GM21786 (cell line): ENCODE data around the gene DCDC1.
"Not testable (repeated sequence)": the region's sequence is repeated elsewhere in the genome, so short reads cannot be mapped to it uniquely, and the experiment has no call there.

Experiments
- ATAC-seq: cut with Tn5 transposase; IDR thresholded peaks from one replicate; pipeline ENCODE4 v1.9.1; 2021; ENCODE audit not compliant: unreplicated experiment

DCDC1 gene

GRCh38 chr11:31326470-31327148 is 42.9 kb downstream of the DCDC1 start:
- ATAC-seq: peak; percentile 67

DNA sequence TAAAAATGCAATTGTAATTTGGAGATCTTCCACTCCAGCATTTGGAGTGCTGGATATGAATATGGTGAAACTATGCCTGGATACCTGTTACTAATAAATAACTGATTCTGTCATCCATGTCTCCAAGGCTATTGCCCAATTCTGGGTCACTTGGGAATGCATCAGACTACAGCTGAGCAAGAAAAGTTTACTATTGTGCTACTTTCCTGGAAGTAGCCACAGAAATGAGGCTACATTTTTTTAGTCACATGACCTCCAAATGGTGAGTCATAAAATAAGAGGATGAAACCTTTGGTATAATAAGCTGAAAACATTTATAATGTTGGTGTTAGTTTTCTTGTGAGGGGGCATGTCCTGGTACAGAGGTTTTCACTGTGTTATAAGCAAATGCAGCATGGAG is 44.4 kb downstream of the DCDC1 start:
- no peak for ATAC-seq

DNA sequence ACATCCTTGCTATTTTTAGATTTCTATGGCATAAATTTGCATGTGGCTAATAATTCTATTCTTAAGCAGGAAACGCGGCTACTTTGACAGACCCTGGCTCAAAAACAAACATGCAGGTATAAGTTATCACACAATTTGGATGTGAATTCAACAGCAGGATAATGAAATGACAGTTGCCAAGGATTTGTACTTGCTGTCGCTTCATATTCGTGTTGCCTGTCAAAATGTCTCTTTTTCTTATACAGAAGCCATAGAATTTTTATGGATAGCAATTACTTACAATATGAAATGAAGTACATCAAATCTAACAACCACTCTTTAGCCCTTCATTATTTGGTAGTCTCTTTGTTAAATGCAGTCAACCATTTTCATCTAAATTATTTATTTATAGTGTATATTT is 46.4 kb downstream of the DCDC1 start:
- ATAC-seq: no peak

DNA sequence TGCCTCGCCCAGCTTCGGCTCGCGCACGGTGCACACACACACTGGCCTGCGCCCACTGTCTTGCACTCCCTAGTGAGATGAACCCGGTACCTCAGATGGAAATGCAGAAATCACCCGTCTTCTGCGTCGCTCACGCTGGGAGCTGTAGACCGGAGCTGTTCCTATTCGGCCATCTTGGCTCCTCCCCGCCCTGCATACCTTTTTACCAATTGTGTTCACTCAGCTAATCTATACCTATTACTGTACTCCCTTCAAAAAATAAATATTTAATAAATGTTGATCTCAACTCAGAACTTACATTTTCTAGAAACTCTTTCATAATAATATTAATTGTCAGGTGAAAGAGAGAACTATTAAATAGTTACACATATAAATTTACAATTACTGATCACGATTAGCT is 48.0 kb downstream of the DCDC1 start:
- not testable (repeated sequence) for ATAC-seq

DNA sequence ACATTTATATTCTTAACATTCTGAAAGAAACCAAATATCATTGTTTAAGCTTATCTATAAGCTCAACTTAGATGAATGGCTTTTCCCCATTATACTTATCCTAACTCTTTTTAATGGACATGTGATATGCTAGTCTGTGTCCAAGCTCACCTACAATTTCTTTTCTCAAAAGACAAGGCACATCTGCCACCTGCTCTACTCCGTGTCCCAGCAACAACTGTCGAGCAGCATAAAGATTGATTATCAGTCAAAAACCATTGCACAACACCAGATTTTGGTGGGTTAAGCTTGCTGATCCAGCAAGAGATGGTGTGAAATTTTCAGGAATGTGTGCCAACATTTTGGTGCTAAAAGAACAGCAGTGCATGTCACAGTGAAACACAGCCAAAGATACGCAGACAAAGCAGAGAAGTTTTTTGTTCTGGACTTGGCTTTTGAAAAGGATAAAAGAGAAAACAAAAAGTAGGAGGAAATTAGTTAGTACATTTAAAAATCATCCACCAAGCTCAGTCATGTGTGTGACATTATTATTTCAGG is 65.8 kb downstream of the DCDC1 start:
- no peak for ATAC-seq

DNA sequence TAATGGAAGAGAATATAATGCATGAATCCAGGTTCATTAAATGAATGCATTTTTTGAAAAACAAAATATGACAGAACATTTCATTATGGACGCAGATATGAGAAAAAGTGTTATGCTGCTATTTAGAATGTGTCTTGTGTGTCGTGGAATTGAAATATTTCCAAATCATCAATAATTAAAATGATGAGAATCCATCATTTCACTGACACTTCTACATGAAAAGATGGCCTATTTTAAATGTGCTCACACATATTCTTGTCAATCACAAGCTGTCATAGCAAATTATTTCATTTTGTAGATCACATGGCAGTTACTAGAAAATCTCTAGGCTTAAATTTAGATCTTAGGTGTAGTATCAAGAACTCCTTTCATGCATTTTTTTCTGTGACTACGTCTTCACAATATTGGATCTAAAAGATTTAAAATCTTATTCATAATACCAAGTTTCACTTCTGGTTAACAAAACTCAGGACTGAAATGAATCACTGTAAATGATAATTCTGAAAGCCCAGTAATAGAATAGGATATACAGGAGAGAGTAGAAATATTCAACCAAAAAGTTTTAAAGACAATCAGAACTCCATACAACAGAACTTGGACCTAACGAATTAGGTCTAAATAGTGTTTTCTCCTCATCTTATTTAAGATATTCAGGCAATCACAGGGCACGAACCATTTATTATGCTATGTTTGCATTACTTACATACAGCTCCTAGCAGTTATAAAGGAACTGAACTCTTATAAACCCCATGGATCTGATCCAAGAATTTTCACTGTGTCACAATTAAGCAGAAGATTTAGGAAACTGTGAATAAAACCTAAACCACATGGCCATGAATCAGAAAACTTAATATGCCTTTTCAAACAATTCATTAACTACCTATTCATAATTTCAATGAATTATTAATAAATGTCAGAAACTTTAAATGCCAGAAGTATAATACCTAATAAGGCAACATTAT is 67.7 kb downstream of the DCDC1 start:
- no peak for ATAC-seq

DNA sequence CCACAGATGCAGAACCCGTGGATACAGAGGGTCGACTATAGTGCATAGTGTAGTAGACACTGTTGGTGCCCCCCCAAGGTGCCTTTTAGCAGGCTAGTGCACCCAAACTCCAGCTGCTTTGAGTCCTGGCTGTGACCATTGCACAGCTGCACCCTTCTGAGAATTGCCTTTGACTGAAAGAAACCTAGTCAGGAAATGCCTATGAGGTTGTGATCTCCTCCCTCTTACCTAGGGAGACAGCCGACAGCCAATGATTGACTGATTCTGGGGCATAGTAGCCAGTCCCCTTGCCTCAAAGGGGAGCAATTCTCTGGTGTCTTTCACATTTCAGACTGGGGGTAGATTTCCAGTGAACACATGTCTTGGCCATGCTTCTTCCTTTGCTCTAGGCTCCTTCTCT is 74.2 kb downstream of the DCDC1 start:
- ATAC-seq: no peak

GRCh38 chr11:31273527-31273926 is 96.0 kb downstream of the DCDC1 start:
- not testable (repeated sequence) for ATAC-seq

- no peak for ATAC-seq
Measured at GRCh38 chr11:31267720-31268119, 101.8 kb downstream of the DCDC1 start.

DNA sequence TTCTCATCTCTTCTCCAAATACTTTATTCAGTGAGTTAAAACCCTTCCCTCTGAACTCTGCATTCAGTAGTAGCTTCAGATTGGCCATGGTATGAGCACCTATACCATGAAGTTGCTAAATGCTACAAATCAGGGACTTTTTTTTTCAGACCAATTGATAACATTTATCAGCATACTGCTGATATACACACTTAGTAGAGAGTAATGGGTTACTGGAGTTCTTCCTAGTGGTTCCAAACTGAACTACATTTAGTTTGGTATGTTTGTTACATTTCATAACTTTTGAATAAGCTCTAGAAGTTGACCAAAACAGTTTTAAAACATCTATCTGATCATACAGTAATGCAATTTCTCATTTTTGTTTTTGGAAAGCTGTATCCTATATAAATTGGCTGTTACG is 104.7 kb downstream of the DCDC1 start:
- no peak for ATAC-seq

- ATAC-seq: no peak
Measured at GRCh38 chr11:31262761-31263160, 106.8 kb downstream of the DCDC1 start.

- ATAC-seq: no peak
Measured at GRCh38 chr11:31259797-31260196, 109.7 kb downstream of the DCDC1 start.

DNA sequence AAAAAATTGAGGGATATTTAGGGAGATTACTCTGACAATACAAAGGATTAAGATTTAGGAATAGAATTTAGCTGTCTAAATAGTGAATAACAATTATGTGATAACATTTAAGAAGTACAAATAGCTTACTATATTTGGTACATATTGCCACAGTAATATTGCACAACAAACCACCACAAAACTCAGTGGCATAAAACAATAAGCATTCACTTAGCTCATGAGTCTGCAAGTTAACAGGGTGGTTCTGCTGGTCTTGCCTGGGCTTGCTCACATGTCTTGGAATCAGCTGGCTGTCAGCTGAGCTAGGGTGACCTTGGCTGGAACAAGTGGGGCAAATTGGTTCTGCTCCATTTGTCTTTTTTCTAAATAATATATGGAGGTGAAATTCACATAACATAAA is 115.1 kb downstream of the DCDC1 start:
- no peak for ATAC-seq

- no peak for ATAC-seq
Measured at GRCh38 chr11:31248768-31249167, 120.8 kb downstream of the DCDC1 start.

- no peak for ATAC-seq
Measured at GRCh38 chr11:31247321-31247720, 122.2 kb downstream of the DCDC1 start.

GRCh38 chr11:31246451-31247165 is 122.9 kb downstream of the DCDC1 start:
- no peak for ATAC-seq

DNA sequence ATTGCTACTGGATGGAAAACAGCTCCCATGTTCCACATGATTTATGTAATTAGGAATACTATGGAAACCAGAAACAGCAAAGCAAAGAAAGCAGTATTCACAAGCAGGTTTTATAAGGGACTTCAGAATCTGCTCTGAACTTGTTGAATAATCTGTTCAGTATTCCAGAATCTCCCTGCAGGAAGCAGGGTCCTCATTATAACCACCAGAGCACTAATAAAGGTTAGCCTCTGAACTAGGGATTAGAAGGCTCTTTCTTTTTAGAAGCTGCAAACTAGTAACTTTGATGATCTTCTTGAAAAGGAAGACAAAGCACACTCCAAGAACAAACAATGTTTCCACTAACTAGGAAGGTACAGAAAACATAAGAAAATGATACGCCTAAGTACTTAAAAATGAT is 125.8 kb downstream of the DCDC1 start:
- ATAC-seq: no peak

GRCh38 chr11:31240340-31240904 is 129.1 kb downstream of the DCDC1 start:
- no peak for ATAC-seq

- no peak for ATAC-seq
Measured at GRCh38 chr11:31237819-31238760, 131.4 kb downstream of the DCDC1 start.

DNA sequence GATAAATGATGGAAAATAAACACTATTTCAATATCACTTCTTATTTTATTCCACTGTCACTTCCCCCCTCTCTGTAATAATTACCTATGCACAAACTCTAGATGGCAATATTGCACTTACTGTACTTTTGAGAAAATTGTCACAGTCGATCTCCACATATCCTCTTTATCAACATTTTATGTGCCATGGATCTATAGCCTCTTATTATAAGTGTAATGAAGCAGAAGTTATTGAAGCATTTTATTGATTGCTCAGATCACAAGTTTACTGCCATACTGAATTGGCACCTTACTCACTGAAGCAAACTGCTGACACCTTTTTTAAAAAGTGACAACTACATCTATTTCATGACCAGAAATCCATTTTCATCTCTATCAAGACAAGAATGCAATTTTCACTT is 133.4 kb downstream of the DCDC1 start:
- ATAC-seq: no peak
